Measurements from ENCODE around the gene FRAS1.
"Not testable (repeated sequence)": the region's sequence is repeated elsewhere in the genome, so short reads cannot be mapped to it uniquely, and the experiment has no call there.

The FRAS1 gene

GRCh38 chr4:78527103-78527502 is 470.0 kb downstream of the FRAS1 start:
- no peak for DNase-seq

- no peak for DNase-seq
Observed at GRCh38 chr4:78527555-78527954, 470.4 kb downstream of the FRAS1 start.

GRCh38 chr4:78528327-78528726 is 471.2 kb downstream of the FRAS1 start:
- no peak for DNase-seq

- no peak for DNase-seq
Observed at GRCh38 chr4:78529569-78530209, 472.6 kb downstream of the FRAS1 start.

DNA sequence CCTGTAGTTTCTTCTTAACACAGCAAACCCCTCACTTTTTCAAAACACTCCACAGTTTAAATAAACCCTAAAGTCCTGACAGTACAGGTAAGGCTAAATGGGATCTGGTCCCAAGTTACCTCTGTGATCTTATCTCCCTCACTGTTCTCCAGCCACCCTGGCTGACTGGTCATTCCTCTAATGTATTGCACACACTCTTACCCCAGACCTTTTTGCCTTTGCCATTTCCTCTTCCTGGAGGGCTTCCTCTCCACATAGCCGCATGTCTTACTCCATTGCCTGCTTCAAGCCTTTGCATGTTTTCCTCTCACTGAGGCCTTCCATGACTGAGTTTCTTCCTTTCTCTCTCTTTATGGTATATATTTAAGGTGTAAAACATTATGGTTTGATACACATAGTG is 474.9 kb downstream of the FRAS1 start:
- DNase-seq: no peak

- no peak for DNase-seq
Observed at GRCh38 chr4:78533854-78534253, 476.7 kb downstream of the FRAS1 start.

DNA sequence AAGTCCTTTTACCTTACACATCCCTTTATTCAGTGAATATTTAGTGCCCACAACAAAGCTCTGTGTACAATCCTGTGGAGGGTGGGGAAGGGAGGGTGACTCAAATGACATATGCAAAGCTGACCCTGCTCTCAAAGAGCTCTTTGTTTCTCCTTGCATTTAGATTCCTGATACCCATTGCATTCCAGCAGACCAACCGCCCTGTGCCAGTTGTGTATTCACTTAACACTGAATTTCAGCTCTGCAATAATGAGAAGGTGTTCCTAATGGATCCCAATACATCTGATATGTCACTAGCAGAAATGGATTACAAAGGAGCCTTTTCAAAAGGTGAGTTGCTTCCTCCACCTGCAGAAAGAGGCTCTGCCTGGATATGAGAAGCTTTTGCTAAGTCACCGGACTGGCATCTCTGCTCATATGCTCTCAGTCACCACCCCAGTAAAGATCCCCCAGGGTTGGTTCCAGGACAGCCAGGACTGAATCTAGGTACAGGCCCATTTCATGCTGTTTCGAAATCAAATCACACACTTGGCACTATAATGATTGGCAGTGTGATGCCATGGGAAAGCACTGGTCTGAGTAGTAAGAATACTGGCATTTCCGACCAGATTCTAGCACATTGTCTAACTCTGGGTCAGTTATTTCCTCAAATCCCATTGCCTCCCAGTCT is 477.3 kb downstream of the FRAS1 start:
- no peak for DNase-seq

GRCh38 chr4:78542373-78542772 is 485.2 kb downstream of the FRAS1 start:
- DNase-seq: no peak

GRCh38 chr4:78543424-78544125 is 486.5 kb downstream of the FRAS1 start:
- no peak for DNase-seq

DNA sequence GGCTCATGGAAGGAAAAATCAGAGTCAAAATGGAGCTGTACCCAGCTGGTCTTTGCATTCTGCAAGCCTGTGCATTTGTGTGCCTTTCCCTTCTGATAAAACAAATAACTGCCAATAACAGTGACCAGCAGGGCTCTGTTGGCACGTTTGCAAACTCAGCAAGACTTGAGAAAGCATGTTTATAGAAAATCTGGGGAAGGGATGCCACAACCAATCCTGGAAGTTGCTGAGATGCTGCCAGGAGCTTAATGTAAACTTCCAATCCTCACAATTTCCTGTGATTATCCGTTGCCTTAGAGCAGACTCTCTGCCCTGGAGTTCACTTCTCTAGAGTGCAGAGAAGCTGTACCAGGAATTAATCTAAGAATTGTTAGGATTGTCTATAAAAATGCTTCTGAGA is 487.6 kb downstream of the FRAS1 start:
- DNase-seq: no peak

- DNase-seq: no peak
Observed at GRCh38 chr4:78545275-78546246, 488.4 kb downstream of the FRAS1 start.

DNA sequence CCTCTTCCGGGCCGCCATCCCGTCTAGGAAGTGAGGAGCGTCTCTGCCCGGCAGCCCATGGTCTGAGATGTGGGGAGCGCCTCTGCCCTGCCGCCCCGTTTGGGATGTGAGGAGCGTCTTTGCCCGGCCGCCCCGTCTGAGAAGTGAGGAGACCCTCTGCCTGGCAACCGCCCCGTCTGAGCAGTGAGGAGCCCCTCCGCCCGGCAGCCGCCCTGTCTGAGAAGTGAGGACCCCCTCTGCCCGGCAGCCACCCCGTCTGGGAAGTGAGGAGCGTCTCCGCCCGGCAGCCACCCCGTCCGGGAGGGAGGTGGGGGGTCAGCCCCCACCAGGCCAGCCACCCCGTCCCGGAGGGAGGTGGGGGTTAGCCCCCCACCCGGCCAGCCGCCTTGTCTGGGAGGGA is 490.8 kb downstream of the FRAS1 start:
- not testable (repeated sequence) for DNase-seq

DNA sequence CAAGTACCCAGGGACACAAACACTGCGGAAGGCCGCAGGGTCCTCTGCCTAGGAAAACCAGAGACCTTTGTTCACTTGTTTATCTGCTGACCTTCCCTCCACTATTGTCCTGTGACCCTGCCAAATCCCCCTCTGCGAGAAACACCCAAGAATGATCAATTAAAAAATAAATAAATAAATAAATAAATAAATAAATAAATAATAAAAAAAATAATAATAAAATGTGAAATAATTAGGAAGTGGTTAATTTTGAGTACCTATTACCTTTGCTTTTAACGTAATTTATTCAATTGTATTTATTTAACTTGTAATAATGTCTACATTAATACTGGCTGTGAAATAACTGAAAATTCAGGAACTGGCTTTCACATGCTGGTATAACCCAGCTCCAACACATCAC is 491.8 kb downstream of the FRAS1 start:
- DNase-seq: not testable (repeated sequence)

DNA sequence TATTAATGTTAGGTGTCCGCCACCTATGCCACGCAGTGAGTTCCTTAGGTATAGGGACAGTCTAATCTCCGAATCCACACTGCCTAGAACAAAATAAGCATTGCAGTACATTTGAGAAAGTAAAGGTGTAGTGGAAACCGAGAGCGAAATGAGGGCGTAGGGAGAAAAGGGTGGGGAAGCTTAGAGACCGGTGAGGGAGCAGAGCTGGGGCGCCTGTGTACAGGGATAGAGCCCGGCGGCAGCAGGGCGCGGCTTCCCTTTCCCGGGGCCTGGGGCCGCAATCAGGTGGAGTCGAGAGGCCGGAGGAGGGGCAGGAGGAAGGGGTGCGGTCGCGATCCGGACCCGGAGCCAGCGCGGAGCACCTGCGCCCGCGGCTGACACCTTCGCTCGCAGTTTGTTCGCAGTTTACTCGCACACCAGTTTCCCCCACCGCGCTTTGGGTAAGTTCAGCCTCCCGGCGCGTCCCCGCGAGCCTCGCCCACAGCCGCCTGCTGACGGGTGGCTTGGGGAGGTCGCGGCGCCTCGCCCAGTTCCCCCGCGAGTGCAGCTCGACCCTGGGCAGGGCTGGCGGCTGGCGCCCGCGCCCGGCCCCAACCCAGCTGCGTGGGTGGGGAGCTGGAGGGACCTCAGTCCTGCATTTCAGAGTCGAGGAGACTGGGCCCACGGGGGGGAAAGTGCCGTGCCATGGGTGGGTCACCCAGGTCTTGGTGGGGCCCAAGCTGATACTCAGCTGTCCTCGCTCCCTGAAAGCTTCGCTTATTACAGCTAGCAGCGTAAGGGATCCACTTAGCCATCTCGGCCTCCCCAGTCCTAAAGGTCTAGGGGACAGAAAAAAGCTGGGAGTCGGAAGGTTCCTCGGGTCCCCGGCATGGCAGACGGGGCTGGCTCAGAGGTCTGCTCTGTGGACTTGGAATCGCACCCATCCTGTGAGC is 494.6 kb downstream of the FRAS1 start, which contains the start of gene ANXA3:
ANXA3 (plus strand) TSS at position 351 of the 932 bp plus-strand sequence. CDS start 2,704 bp downstream, outside the sequence.
- peak; percentile 59 for DNase-seq

DNA sequence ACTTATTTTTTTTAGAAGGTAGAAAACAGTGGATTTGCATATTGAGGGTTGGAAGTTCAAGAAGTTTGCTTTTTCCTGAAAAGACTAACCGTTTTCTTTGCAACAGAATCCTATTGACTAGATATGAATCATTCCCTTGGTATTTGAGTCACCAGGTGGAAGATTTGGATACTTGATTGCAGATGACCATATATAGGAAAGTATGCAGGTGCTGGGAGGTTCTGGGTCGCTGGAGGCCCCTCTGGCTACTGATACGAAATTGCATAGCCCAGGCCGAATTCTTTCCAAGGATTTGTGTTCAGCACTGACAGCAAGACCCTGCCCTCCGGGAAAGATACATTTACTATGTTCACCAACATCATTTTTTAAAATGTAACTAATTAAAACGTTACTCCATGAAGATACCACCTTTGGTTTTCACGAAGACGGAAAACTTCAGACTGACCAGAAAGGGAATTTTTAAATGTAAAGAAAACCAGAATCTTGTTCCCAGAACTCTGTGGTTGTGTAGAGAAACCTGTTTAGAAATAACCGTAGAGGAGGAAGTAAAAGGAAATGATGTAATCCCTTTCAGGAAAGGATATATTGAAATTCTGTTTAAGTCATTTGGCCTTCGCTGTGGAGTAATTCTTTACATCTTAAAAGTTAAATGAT is 495.4 kb downstream of the FRAS1 start:
- peak; percentile 41 for DNase-seq

DNA sequence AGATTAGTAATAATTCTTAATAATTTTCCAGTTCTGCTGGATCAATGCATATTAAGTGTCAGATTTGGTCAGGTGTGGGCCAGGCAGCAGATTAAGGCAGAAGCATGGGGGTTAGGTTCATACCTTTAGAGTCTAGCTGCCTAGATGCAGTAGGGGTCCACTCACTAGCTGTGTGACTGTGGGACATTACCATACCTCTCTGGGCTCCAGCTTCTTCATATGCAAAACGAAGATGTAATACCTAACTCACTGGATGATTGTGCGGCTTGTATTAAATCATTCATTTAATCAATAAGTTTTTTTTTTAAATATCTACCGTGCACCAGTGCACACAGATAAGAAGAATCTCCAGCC is 495.9 kb downstream of the FRAS1 start:
- no peak for DNase-seq

GRCh38 chr4:78553529-78554060 is 496.5 kb downstream of the FRAS1 start:
- no peak for DNase-seq

DNA sequence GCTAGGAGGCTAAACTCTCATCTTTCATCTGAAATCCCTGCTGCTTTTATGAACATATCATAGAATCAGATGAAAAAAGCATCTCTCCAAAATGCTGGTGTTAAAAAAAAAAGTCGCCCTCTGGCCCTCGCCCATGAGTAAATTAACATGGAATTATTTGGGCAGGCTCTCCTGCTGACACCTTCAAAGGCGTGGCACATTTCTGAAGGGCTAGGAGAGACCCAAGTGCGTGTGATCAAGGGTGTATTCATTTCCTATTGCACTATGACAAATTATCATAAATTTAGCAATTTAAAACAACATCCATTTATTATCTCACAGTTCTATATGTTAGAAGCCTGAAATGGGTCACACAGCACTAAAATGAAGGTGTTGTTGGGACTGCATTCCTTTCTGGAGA is 499.5 kb downstream of the FRAS1 start:
- DNase-seq: no peak

- no peak for DNase-seq
Observed at GRCh38 chr4:78557841-78558240, 500.7 kb downstream of the FRAS1 start.

- no peak for DNase-seq
Observed at GRCh38 chr4:78558410-78558809, 501.3 kb downstream of the FRAS1 start.
